ENCODE data around the gene MYADM. TPM values are rescaled to one million over a fixed set of nuclear protein-coding genes. Genes with fewer than 3 reads are reported as not detected.
"Not testable (repeated sequence)": the region's sequence is repeated elsewhere in the genome, so short reads cannot be mapped to it uniquely, and the experiment has no call there.

The MYADM gene
- polyA plus RNA-seq, 3 donors: 162 to 310 (median 254) TPM

GRCh38 chr19:53868892-53869804 is 1.5 kb downstream of the MYADM start:
- Histone ChIP-seq H3K4me3 (replicated peaks in 1 of 3; ENCODE audit: low read depth in 2 of 3, low read length in 3 of 3) (peak overlapping the region; percentile 77 to 100 (median 100)), H3K27me3 (ENCODE audit: control insufficient read depth in 2 of 2, insufficient read depth in 2 of 2, low read length in 2 of 2) (no peaks in the 10 kb centered on the region), H3K4me1 (ENCODE audit: control insufficient read depth in 1 of 2, insufficient read depth in 2 of 2, low read length in 2 of 2) (peaks cover 61 to 68% of the 10 kb centered on the region in 2 donors), H3K9ac (ENCODE audit: insufficient read depth, low read length, poor library complexity, severe bottlenecking) (peak overlapping the region; percentile 99), H3K27ac (ENCODE audit: low read depth in 1 of 2, low read length in 2 of 2) (peak overlapping the region; percentile 99), H3K36me3 (replicated peaks in 1 of 2; ENCODE audit: control insufficient read depth in 1 of 2, insufficient read depth in 2 of 2, low read length in 2 of 2) (peaks cover 17 to 20% of the 10 kb centered on the region in 2 donors), H3K9me3 (replicated peaks in 1 of 2; ENCODE audit: control insufficient read depth in 1 of 2, insufficient read depth in 1 of 2, low read length in 2 of 2) (no peaks in the 10 kb centered on the region), H3K4me2 (replicated peaks; ENCODE audit: extremely low read depth, low read length, poor library complexity, severe bottlenecking) (peak overlapping the region; percentile 85), H3K79me2 (ENCODE audit: insufficient read depth, low read length) (peaks cover 61% of the 10 kb centered on the region), H4K20me1 (ENCODE audit: insufficient read depth, low read length) (peaks cover 53% of the 10 kb centered on the region), H2AFZ (ENCODE audit: insufficient read depth, low read depth, low read length, poor library complexity, severe bottlenecking) (no peak overlapping the region)
- H3K9me3 Mint-ChIP-seq: peaks cover 0 to 13% (median 0%) of the 10 kb centered on the region in 7 donors
- H3K4me3 Mint-ChIP-seq: peak overlapping the region; percentile 97 to 99
- DNase-seq: peak; percentile 90 to 97 (median 94)
- under 1% methylated on average over 57 of the region's 75 CpGs for WGBS (ENCODE audit: insufficient coverage)
- H3K27me3 Mint-ChIP-seq (ENCODE audit: low read depth in 3 of 3): peaks cover 0 to 21% (median 10%) of the 10 kb centered on the region in 3 donors
- peaks cover 27 to 38% of the 10 kb centered on the region in 2 donors for H3K36me3 Mint-ChIP-seq
- H3K27ac Mint-ChIP-seq: peak overlapping the region; percentile 91 to 100 (median 99)
- intact Hi-C loops (cut with micrococcal nuclease): no loop called here
- peaks cover 66% of the 10 kb centered on the region for H3K4me1 Mint-ChIP-seq
- TF ChIP-seq CTCF (IDR thresholded peaks at IDR 0.05): peak; percentile 8

DNA sequence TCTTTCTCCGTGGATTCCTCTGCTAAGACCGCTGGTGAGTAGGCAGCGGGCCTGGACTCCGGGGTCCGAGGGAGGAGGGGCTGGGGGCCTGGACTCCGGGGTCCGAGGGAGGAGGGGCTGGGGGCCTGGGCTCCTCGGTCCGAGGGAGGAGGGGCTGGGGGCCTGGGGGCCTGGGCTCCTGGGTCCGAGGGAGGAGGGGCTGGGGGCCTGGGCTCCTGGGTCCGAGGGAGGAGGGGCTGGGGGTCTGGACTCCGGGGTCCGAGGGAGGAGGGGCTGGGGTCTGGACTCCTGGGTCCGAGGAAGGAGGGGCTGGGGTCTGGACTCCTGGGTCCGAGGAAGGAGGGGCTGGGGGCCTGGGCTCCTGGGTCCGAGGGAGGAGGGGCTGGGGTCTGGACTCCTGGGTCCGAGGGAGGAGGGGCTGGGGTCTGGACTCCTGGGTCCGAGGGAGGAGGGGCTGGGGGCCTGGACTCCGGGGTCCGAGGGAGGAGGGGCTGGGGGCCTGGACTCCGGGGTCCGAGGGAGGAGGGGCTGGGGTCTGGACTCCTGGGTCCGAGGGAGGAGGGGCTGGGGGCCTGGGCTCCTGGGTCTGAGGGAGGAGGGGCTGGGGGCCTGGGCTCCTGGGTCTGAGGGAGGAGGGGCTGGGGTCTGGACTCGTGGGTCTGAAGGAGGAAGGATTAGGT is 2.3 kb downstream of the MYADM start:
- Histone ChIP-seq H3K36me3 (replicated peaks in 1 of 2; ENCODE audit: control insufficient read depth in 1 of 2, insufficient read depth in 2 of 2, low read length in 2 of 2) (peaks cover 25 to 28% of the 10 kb centered on the region in 2 donors), H3K4me3 (replicated peaks in 1 of 3; ENCODE audit: low read depth in 2 of 3, low read length in 3 of 3) (peak overlapping the region; percentile 77 to 100 (median 100)), H4K20me1 (ENCODE audit: insufficient read depth, low read length) (peaks cover 61% of the 10 kb centered on the region), H3K4me2 (replicated peaks; ENCODE audit: extremely low read depth, low read length, poor library complexity, severe bottlenecking) (peak overlapping the region; percentile 89), H3K79me2 (ENCODE audit: insufficient read depth, low read length) (peaks cover 69% of the 10 kb centered on the region), H3K4me1 (ENCODE audit: control insufficient read depth in 1 of 2, insufficient read depth in 2 of 2, low read length in 2 of 2) (peaks cover 67 to 72% of the 10 kb centered on the region in 2 donors), H3K27ac (ENCODE audit: low read depth in 1 of 2, low read length in 2 of 2) (peak overlapping the region; percentile 99), H3K9ac (ENCODE audit: insufficient read depth, low read length, poor library complexity, severe bottlenecking) (peak overlapping the region; percentile 99)
- not testable (repeated sequence) for H3K27me3 ChIP-seq (ENCODE audit: control insufficient read depth in 2 of 2, insufficient read depth in 2 of 2, low read length in 2 of 2); H2AFZ ChIP-seq (ENCODE audit: insufficient read depth, low read depth, low read length, poor library complexity, severe bottlenecking); DNase-seq; H3K9me3 ChIP-seq (replicated peaks in 1 of 2; ENCODE audit: control insufficient read depth in 1 of 2, insufficient read depth in 1 of 2, low read length in 2 of 2)
- peaks cover 0 to 13% (median 0%) of the 10 kb centered on the region in 7 donors for H3K9me3 Mint-ChIP-seq
- peak overlapping the region; percentile 90 to 99 for H3K4me3 Mint-ChIP-seq
- H3K36me3 Mint-ChIP-seq: peaks cover 35 to 45% of the 10 kb centered on the region in 2 donors
- H3K4me1 Mint-ChIP-seq: peaks cover 68% of the 10 kb centered on the region
- WGBS (ENCODE audit: insufficient coverage): 1% methylated on average over 13 of the region's 24 CpGs
- peaks cover 2 to 22% (median 4%) of the 10 kb centered on the region in 3 donors for H3K27me3 Mint-ChIP-seq (ENCODE audit: low read depth in 3 of 3)
- intact Hi-C loops (cut with micrococcal nuclease): loop anchor here (5.0 to 10.0 kb wide), 3 partner anchors 45 to 155 kb away; partner anchors contain the start of gene NLRP12 (in 2 of the 2)
- peak overlapping the region; percentile 92 to 100 (median 96) for H3K27ac Mint-ChIP-seq
